ENCODE data around the gene EVI5. TPM values are rescaled to one million over a fixed set of nuclear protein-coding genes. Genes with fewer than 3 reads are reported as not detected.

Gene EVI5
- total RNA-seq, 2 experiments from 2014 or later = 25.7 to 27.9 TPM

- Mint-ChIP-seq H3K4me3 (no peak overlapping the region), H3K4me1 (ENCODE audit: low read depth) (no peaks in the 10 kb centered on the region), H3K27me3 (peaks cover 4% of the 10 kb centered on the region), H3K27ac (no peak overlapping the region), H3K9me3 (no peaks in the 10 kb centered on the region), H3K36me3 (ENCODE audit: low read depth) (no peaks in the 10 kb centered on the region)
- no peak for DNase-seq
- intact Hi-C loops (cut with micrococcal nuclease) = no loop called here
- POLR2A ChIA-PET = no interaction called here
- no peak for TF ChIP-seq CTCF (IDR thresholded peaks at IDR 0.05)
- CTCF ChIA-PET = no interaction called here
- no peak for ATAC-seq
Observed at GRCh38 chr1:92708368-92708950, 76.4 kb downstream of the EVI5 start.

DNA sequence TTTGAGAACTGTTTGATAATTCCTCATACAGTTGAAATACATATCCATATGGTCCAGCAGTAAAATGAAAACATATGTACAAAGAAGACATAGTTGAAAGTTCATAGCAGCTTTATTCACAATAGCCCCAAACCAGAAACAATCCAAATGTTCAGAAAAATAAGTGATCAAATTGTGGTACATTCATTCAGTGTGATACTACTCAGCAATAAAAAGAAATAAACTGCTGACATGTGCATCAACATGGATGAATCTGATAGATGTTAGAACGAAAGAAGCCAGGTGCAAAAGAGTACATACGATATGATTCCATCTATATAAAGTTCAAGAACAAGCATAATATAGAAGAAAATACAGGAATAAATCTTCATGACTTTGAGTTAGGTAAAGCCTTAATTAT, 77.2 kb downstream of the EVI5 start:
- TF ChIP-seq CTCF (IDR thresholded peaks at IDR 0.05) = no peak
- ChIA-PET CTCF (no interaction called here), POLR2A (no interaction called here)
- Mint-ChIP-seq H3K4me3 (no peak overlapping the region), H3K27ac (no peak overlapping the region), H3K27me3 (peaks cover 4% of the 10 kb centered on the region), H3K4me1 (ENCODE audit: low read depth) (no peaks in the 10 kb centered on the region), H3K9me3 (no peaks in the 10 kb centered on the region), H3K36me3 (ENCODE audit: low read depth) (no peaks in the 10 kb centered on the region)
- intact Hi-C loops (cut with micrococcal nuclease) = no loop called here
- DNase-seq (no peak), ATAC-seq (no peak)

DNA sequence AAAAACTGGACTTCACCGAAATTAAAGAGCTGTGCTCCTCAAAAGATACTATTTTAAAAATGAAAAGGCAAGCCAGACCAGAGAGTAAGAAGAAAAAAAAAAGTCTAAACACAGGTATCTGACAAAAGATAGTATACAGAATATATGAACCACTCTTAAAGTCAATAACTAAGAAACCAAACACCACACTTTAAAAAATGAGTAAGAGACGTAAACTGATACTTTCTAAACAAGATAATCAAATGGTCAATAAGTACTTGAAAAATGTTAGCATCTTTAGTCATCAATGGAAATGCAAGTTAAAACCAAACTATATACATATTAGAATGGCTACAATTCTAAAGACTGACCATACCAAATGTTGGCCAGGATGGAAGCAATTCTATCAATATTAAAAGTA, 77.6 kb downstream of the EVI5 start:
- Mint-ChIP-seq H3K9me3 (no peaks in the 10 kb centered on the region), H3K27ac (no peak overlapping the region), H3K27me3 (peaks cover 4% of the 10 kb centered on the region), H3K4me3 (no peak overlapping the region), H3K4me1 (ENCODE audit: low read depth) (no peaks in the 10 kb centered on the region), H3K36me3 (ENCODE audit: low read depth) (no peaks in the 10 kb centered on the region)
- intact Hi-C loops (cut with micrococcal nuclease) = no loop called here
- POLR2A ChIA-PET = no interaction called here
- DNase-seq = no peak
- CTCF ChIA-PET = no interaction called here
- no peak for ATAC-seq
- TF ChIP-seq CTCF (IDR thresholded peaks at IDR 0.05) = no peak

GRCh38 chr1:92705446-92705845, 79.5 kb downstream of the EVI5 start:
- H3K4me1 Mint-ChIP-seq (ENCODE audit: low read depth) = no peaks in the 10 kb centered on the region
- H3K27me3 Mint-ChIP-seq = peaks cover 4% of the 10 kb centered on the region
- ATAC-seq = no peak
- POLR2A ChIA-PET = no interaction called here
- H3K36me3 Mint-ChIP-seq (ENCODE audit: low read depth) = no peaks in the 10 kb centered on the region
- no peaks in the 10 kb centered on the region for H3K9me3 Mint-ChIP-seq
- TF ChIP-seq CTCF (IDR thresholded peaks at IDR 0.05) = no peak
- DNase-seq = no peak
- no peak overlapping the region for H3K4me3 Mint-ChIP-seq
- intact Hi-C loops (cut with micrococcal nuclease) = no loop called here
- H3K27ac Mint-ChIP-seq = no peak overlapping the region
- CTCF ChIA-PET = interaction anchor here (0.8 kb wide), 1 partner anchor 113 kb away, joined by 3 read pairs; no protein-coding TSS in a partner anchor

DNA sequence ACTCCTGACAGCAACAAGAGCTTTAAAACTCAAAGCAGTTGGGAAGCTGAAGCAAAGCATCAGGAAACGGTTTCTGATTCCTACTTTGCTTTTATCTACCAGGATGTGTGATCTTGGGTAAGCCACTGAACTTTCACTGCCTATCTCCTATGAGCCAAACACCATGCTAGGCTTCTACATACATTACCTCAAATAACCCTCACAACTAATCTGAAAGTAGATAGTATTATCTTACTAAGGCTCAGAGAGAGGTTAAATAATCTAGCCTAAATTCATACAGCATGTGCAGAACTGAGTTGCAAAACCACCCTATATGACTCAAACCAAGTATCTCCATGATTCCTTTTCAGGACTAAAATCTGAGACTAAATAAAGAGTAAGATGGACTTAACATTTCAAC, 83.8 kb downstream of the EVI5 start:
- ATAC-seq (no peak), DNase-seq (no peak)
- ChIA-PET CTCF (interaction anchor here (0.8 kb wide), 1 partner anchor 10 kb away, joined by 3 read pairs; no protein-coding TSS in a partner anchor), POLR2A (no interaction called here)
- intact Hi-C loops (cut with micrococcal nuclease) = no loop called here
- no peak for TF ChIP-seq CTCF (IDR thresholded peaks at IDR 0.05)
- Mint-ChIP-seq H3K4me1 (ENCODE audit: low read depth) (no peaks in the 10 kb centered on the region), H3K27me3 (peaks cover 2% of the 10 kb centered on the region), H3K9me3 (no peaks in the 10 kb centered on the region), H3K36me3 (ENCODE audit: low read depth) (no peaks in the 10 kb centered on the region), H3K4me3 (no peak overlapping the region), H3K27ac (no peak overlapping the region)

All from activated CD8-positive, alpha-beta T cell treated with anti-CD3 and anti-CD28 coated beads for 36 hours (primary cell).